Lung (tissue), 12 donors: Measurements from ENCODE around the gene NRAS. TPM values are rescaled to one million over a fixed set of nuclear protein-coding genes. Genes with fewer than 3 reads are reported as not detected.

Experiments used
- ATAC-seq: fragments of 200-7000 bp; cut with Tn5 transposase; one replicate; pipeline ENCODE4 v1.9.1; 2020; ENCODE audit warnings: moderate number of reproducible peaks; ENCODE audit not compliant: insufficient read depth, low FRiP score
- DNase-seq, 3 donors: peaks; one replicate each; pipeline ENCODE4 v3.0.0-alpha.2; 2013 to 2017
- H3K27ac ChIP-seq, 2 donors: one replicate each; pipeline ENCODE4 v1.5.1; 2013; ENCODE audit warnings: mild to moderate bottlenecking in 2 of 2, moderate library complexity in 2 of 2, control low read depth in 1 of 2, inconsistent platforms in 1 of 2, low read depth in 1 of 2, low read length in 1 of 2
- H3K27me3 ChIP-seq, 3 donors: one replicate each; pipeline ENCODE4 v1.5.1; 2013; ENCODE audit warnings: low read length in 2 of 3; ENCODE audit not compliant: control insufficient read depth in 3 of 3, insufficient read depth in 3 of 3
- H3K36me3 ChIP-seq, 4 donors: one replicate each; pipeline ENCODE4 v1.5.1; 2013; ENCODE audit warnings: low read length in 4 of 4, mild to moderate bottlenecking in 1 of 4, moderate library complexity in 1 of 4; ENCODE audit not compliant: control insufficient read depth in 4 of 4, insufficient read depth in 4 of 4
- H3K4me1 ChIP-seq, 5 donors: one replicate each; pipeline ENCODE4 v1.5.1; 2013; ENCODE audit warnings: low read length in 5 of 5, mild to moderate bottlenecking in 2 of 5, moderate library complexity in 1 of 5; ENCODE audit not compliant: control insufficient read depth in 5 of 5, insufficient read depth in 5 of 5
- H3K4me3 ChIP-seq: one replicate; pipeline ENCODE4 v1.5.1; 2013; ENCODE audit warnings: mild to moderate bottlenecking, control low read depth, moderate library complexity
- H3K9ac ChIP-seq, 2 donors: one replicate each; pipeline ENCODE4 v1.5.1; 2013; ENCODE audit warnings: low read length in 2 of 2, control low read depth in 1 of 2; ENCODE audit not compliant: insufficient read depth in 1 of 2
- H3K9me3 ChIP-seq, 4 donors: one replicate each; pipeline ENCODE4 v1.5.1; 2013; ENCODE audit warnings: low read length in 3 of 4, mild to moderate bottlenecking in 1 of 4, moderate library complexity in 1 of 4; ENCODE audit not compliant: control insufficient read depth in 4 of 4, insufficient read depth in 3 of 4
- WGBS, 2 donors: extraction: QIAGEN DNeasy Blood & Tissue Kit; methylation state at CpG; one replicate each; pipeline ENCODE4 v1.1.7; 2013; 5-methylcytosine and 5-hydroxymethylcytosine counted together
- polyA plus RNA-seq, 2 donors: library from polyadenylated mRNA; stranded (reverse); fragments of 200-250 nt; gene quantifications; one replicate each; pipeline ENCODE4 v1.2.1, GENCODE V29; 2013
- total RNA-seq, 2 donors: library from RNA; depleted of rRNA in 1 of 2; stranded (reverse); fragments of >200 nt in 1 of 2; gene quantifications; one replicate each; pipeline ENCODE4 v1.2.1, GENCODE V29; 2014 to 2021
- TF ChIP-seq, protein P1 (sequence below): IDR thresholded peaks from 2 replicates; pipeline ENCODE4 v1.5.1; 2012; ENCODE audit warnings: mild to moderate bottlenecking; ENCODE audit errors: control extremely low read depth, extremely low read depth
- donor health status: control.
- donor health status: control.
- donor health status: Bipolar disorder and iron deficiency.
- donor health status: healthy.
- donor health status: DM: yes; HTN: yes; CAD: no.

The NRAS gene
- total and polyA plus RNA-seq, 4 donors = 14.6 to 43.3 (median 28.5) TPM

DNA sequence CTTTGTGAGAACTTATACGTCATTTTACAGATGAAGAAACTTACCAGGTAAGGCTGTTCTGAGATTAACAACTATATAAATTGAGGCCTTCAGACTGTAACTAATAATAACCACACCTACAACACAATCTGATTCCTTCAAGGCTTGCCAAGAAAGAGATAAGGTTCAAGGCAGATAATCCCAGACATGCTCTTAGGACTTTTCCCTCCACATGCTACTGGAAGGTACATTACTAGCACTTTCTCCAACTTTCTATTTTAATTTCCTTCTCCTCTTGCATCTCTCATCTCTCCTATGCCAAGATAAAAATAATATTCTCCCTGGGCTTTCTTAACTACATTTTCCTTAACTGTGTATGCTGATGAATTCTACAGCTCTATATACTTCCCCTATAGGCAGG is 18.9 kb upstream of the NRAS start:
- no peak for DNase-seq
- TF ChIP-seq, protein P1, sequence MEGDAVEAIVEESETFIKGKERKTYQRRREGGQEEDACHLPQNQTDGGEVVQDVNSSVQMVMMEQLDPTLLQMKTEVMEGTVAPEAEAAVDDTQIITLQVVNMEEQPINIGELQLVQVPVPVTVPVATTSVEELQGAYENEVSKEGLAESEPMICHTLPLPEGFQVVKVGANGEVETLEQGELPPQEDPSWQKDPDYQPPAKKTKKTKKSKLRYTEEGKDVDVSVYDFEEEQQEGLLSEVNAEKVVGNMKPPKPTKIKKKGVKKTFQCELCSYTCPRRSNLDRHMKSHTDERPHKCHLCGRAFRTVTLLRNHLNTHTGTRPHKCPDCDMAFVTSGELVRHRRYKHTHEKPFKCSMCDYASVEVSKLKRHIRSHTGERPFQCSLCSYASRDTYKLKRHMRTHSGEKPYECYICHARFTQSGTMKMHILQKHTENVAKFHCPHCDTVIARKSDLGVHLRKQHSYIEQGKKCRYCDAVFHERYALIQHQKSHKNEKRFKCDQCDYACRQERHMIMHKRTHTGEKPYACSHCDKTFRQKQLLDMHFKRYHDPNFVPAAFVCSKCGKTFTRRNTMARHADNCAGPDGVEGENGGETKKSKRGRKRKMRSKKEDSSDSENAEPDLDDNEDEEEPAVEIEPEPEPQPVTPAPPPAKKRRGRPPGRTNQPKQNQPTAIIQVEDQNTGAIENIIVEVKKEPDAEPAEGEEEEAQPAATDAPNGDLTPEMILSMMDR = no peak
- peaks cover 21 to 51% (median 32%) of the 10 kb centered on the region in 4 donors for H3K36me3 ChIP-seq
- no peak overlapping the region for H3K4me3 ChIP-seq
- no peak overlapping the region for H3K27ac ChIP-seq
- no peak overlapping the region for H3K9ac ChIP-seq
- no peak for ATAC-seq
- H3K27me3 ChIP-seq = no peaks in the 10 kb centered on the region
- 97 to 98% methylated on average over 1 of the region's 1 CpG for WGBS, 2 donors
- H3K4me1 ChIP-seq = peaks cover 0 to 4% (median 0%) of the 10 kb centered on the region in 5 donors
- H3K9me3 ChIP-seq = no peaks in the 10 kb centered on the region

DNA sequence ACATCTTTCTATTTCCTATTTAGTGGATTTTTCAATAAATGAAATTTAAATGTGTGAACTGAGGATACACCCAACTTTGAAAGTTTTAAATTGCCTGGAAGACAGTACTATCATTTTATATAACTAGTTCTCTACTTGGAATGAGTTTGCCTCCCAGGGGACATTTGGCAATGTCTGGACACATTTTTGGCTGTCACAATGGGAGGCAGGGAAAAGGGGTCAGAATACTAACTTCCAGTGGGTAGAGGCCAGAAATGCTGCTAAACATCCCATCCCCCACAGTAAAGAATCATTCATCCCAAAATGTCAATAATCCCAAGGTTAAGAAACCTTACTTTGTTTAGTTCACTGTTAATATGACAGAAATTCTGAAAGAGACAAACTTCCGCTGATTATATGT is 13.2 kb upstream of the NRAS start:
- H3K9me3 ChIP-seq = no peaks in the 10 kb centered on the region
- 95 to 100% methylated on average over 1 of the region's 1 CpG for WGBS, 2 donors

DNA sequence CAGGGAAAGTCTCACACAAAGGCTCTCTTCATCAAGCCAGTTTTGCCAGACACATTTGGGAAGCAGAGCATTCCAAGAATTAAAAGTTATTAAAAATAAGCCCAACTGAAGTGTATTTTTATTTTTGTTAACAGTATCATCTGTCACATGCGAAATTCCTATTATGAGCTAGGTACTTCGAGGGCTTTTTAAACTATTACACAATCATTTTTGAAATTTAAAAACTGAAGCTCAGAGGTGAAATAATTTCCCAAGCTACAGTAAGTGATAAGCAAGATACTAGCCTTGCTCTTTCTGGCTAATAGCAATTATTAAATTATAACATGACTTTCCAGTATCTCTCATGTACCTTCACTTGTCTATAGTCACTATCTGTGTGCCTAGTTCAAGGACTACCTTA is 12.0 kb upstream of the NRAS start:
- DNase-seq (no peak), ATAC-seq (no peak)
- 74 to 78% methylated on average over 2 of the region's 2 CpGs for whole genome bisulfite sequencing, 2 donors
- Histone ChIP-seq H3K4me3 (no peak overlapping the region), H3K9me3 (no peaks in the 10 kb centered on the region), H3K9ac (no peak overlapping the region), H3K27ac (no peak overlapping the region), H3K4me1 (peaks cover 0 to 7% (median 0%) of the 10 kb centered on the region in 5 donors), H3K36me3 (peaks cover 26 to 78% (median 47%) of the 10 kb centered on the region in 4 donors), H3K27me3 (no peaks in the 10 kb centered on the region)
- TF ChIP-seq, protein P1 = no peak

More for the DNA sequence above, 13.2 kb upstream of the NRAS start:
- Histone ChIP-seq H3K36me3 (peaks cover 25 to 72% (median 43%) of the 10 kb centered on the region in 4 donors), H3K4me3 (no peak overlapping the region), H3K27me3 (no peaks in the 10 kb centered on the region), H3K4me1 (peaks cover 0 to 4% (median 0%) of the 10 kb centered on the region in 5 donors), H3K9ac (no peak overlapping the region), H3K27ac (no peak overlapping the region)
- DNase-seq = peak in 2 of 3 donors; percentile 7 to 12
- no peak for ATAC-seq
- TF ChIP-seq, protein P1 = no peak

DNA sequence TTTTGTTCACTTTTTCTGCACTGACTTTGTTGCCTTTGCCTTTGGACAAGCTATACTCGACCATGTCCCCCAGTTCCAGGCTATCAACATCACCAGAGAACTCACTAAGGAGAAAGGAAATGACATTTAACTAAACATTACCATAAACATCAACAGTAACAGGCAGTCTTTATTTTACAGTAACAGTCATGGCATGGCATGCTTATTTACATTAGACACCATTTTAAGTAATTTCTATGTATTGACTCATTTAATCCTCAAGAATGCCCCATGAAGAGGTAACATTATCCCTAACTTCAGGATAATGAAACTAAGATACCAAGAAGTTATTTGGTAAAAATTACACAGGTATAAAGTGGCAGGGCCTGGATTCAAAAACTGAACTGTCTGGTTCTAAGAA is 8.7 kb upstream of the NRAS start:
- 76 to 82% methylated on average over 1 of the region's 1 CpG for WGBS, 2 donors
- peaks cover 23 to 86% (median 53%) of the 10 kb centered on the region in 4 donors for H3K36me3 ChIP-seq
- no peak for DNase-seq

More for the DNA sequence above, 8.7 kb upstream of the NRAS start:
- peaks cover 0 to 3% (median 0%) of the 10 kb centered on the region in 5 donors for H3K4me1 ChIP-seq
- H3K9me3 ChIP-seq = no peaks in the 10 kb centered on the region
- TF ChIP-seq, protein P1 = no peak
- ATAC-seq = no peak
- no peak overlapping the region for H3K27ac ChIP-seq
- no peaks in the 10 kb centered on the region for H3K27me3 ChIP-seq
- H3K4me3 ChIP-seq = no peak overlapping the region
- no peak overlapping the region for H3K9ac ChIP-seq
